Measurements from ENCODE around the gene FHIT.

The FHIT gene

GRCh38 chr3:60809857-60810610 is 441.2 kb downstream of the FHIT start:
- no peak for DNase-seq

GRCh38 chr3:60803216-60804173 is 447.8 kb downstream of the FHIT start:
- DNase-seq, result no peak

- DNase-seq, result no peak
These were observed 449.9 kb downstream of the FHIT start for GRCh38 chr3:60801307-60801706.

- DNase-seq, result no peak
These were observed 452.8 kb downstream of the FHIT start for GRCh38 chr3:60798456-60798855.

- no peak for DNase-seq
These were observed 458.9 kb downstream of the FHIT start for GRCh38 chr3:60792249-60792852.

GRCh38 chr3:60788185-60788584 is 463.1 kb downstream of the FHIT start:
- DNase-seq, result no peak

- no peak for DNase-seq
These were observed 469.3 kb downstream of the FHIT start for GRCh38 chr3:60781935-60782334.

GRCh38 chr3:60779637-60780036 is 471.6 kb downstream of the FHIT start:
- no peak for DNase-seq

- no peak for DNase-seq
These were observed 475.3 kb downstream of the FHIT start for GRCh38 chr3:60775985-60776384.

- DNase-seq, result no peak
These were observed 476.6 kb downstream of the FHIT start for GRCh38 chr3:60774617-60775016.

- no peak for DNase-seq
These were observed 478.7 kb downstream of the FHIT start for GRCh38 chr3:60772584-60772983.

GRCh38 chr3:60771766-60772165 is 479.5 kb downstream of the FHIT start:
- DNase-seq, result no peak

- no peak for DNase-seq
These were observed 480.7 kb downstream of the FHIT start for GRCh38 chr3:60770532-60770931.

GRCh38 chr3:60767536-60767935 is 483.7 kb downstream of the FHIT start:
- no peak for DNase-seq

GRCh38 chr3:60765776-60766175 is 485.5 kb downstream of the FHIT start:
- no peak for DNase-seq

GRCh38 chr3:60764870-60765269 is 486.4 kb downstream of the FHIT start:
- DNase-seq, result no peak

- DNase-seq, result no peak
These were observed 491.1 kb downstream of the FHIT start for GRCh38 chr3:60760145-60760544.

- DNase-seq, result no peak
These were observed 491.8 kb downstream of the FHIT start for GRCh38 chr3:60759439-60759838.

GRCh38 chr3:60758831-60759230 is 492.4 kb downstream of the FHIT start:
- DNase-seq, result no peak

- no peak for DNase-seq
These were observed 493.1 kb downstream of the FHIT start for GRCh38 chr3:60758171-60758570.

- no peak for DNase-seq
These were observed 493.5 kb downstream of the FHIT start for GRCh38 chr3:60757724-60758123.

GRCh38 chr3:60756241-60757030 is 494.8 kb downstream of the FHIT start:
- no peak for DNase-seq

GRCh38 chr3:60755094-60755493 is 496.2 kb downstream of the FHIT start:
- no peak for DNase-seq

All from stimulated activated CD4-positive, alpha-beta T cell treated with anti-CD3 and anti-CD28 coated beads, Interleukin-2, amount 100 ng/mL, for 48 hours (primary cell).